Breast epithelium (tissue), 4 donors: Measurements from ENCODE around the gene ARMC9. TPM values are rescaled to one million over a fixed set of nuclear protein-coding genes. Genes with fewer than 3 reads are reported as not detected.
A peak's percentile ranks its signal among the peaks of the same experiment; 100 is the strongest.

Source experiments
- DNase-seq, 2 donors: peaks; one replicate each; pipeline ENCODE4 v3.0.0-alpha.2; 2019; ENCODE audit warnings: low spot score in 2 of 2
- H3K27ac ChIP-seq, 2 donors: fragments of 200-600 bp; sonication (generic) in 1 of 2; one replicate each; pipeline ENCODE4 v1.5.1; 2016 to 2019; ENCODE audit warnings: mild to moderate bottlenecking in 1 of 2
- H3K27me3 ChIP-seq, 2 donors: fragments of 200-600 bp; sonication (generic) in 1 of 2; one replicate each; pipeline versions ENCODE4 v1.5.1 to v1.6.0; 2017 to 2019; ENCODE audit warnings: control low read depth in 1 of 2, mild to moderate bottlenecking in 1 of 2
- H3K36me3 ChIP-seq: fragments of 200-600 bp; one replicate; pipeline ENCODE4 v1.5.1; 2019
- H3K4me1 ChIP-seq, 2 donors: fragments of 200-600 bp; sonication (generic); one replicate each; pipeline ENCODE4 v1.5.1; 2016 to 2019; ENCODE audit warnings: control low read depth in 1 of 2
- H3K4me3 ChIP-seq, 3 donors: fragments of 200-600 bp; sonication (generic); 1 replicate in 2 of 3; 2 replicates in 1 of 3; pipeline ENCODE4 v1.5.1; 2016 to 2019; ENCODE audit warnings: mild to moderate bottlenecking in 3 of 3, moderate library complexity in 2 of 3
- H3K9me3 ChIP-seq, 2 donors: fragments of 200-600 bp; sonication (generic) in 1 of 2; one replicate each; pipeline ENCODE4 v1.5.1; 2016 to 2019; ENCODE audit warnings: control low read depth in 1 of 2
- CTCF ChIP-seq, 3 donors: fragments of 450-650 bp; IDR thresholded peaks; one replicate each; pipeline ENCODE4 v1.5.1; 2016 to 2017; ENCODE audit warnings: antibody characterized with exemption in 3 of 3, mild to moderate bottlenecking in 3 of 3, moderate library complexity in 3 of 3
- POLR2A ChIP-seq: fragments of 450-650 bp; IDR thresholded peaks from one replicate; pipeline ENCODE4 v1.6.1; 2016; ENCODE audit warnings: antibody characterized with exemption, mild to moderate bottlenecking, moderate library complexity
- POLR2AphosphoS5 ChIP-seq, 3 donors: sonication (generic); formaldehyde crosslinking; IDR thresholded peaks; one replicate each; pipeline ENCODE4 v1.6.1; 2017; ENCODE audit warnings: antibody characterized with exemption in 3 of 3
- intact Hi-C: fragments of 100-400 bp; cut with DNase I; formaldehyde crosslinking; loops from one replicate; pipeline ENCODE4 v1.15.1; 2023; ENCODE audit warnings: low total_unique reads
- total RNA-seq, 3 donors: library from RNA; depleted of rRNA; stranded (reverse); fragments of >200 nt; gene quantifications; one replicate each; pipeline ENCODE4 v1.1.0, GENCODE V29; 2016

The ARMC9 gene
- total RNA-seq, 3 donors from 2014 or later = 4.0 to 20.8 (median 18.0) TPM

- peak in 1 of 2 donors; percentile 30 for DNase-seq
- Histone ChIP-seq H3K4me1 (no peaks in the 10 kb centered on the region), H3K27me3 (no peaks in the 10 kb centered on the region), H3K4me3 (no peak overlapping the region), H3K36me3 (no peaks in the 10 kb centered on the region), H3K27ac (no peak overlapping the region), H3K9me3 (no peaks in the 10 kb centered on the region)
- intact Hi-C loops = no loop called here
- TF ChIP-seq POLR2A (no peak), CTCF (IDR thresholded peaks at IDR 0.05) (no peak), POLR2AphosphoS5 (IDR thresholded peaks at IDR 0.05) (no peak)
These were observed 161.0 kb downstream of the ARMC9 start for GRCh38 chr2:231359441-231359840.

- no peak overlapping the region for H3K4me3 ChIP-seq
- H3K9me3 ChIP-seq = no peaks in the 10 kb centered on the region
- no peaks in the 10 kb centered on the region for H3K36me3 ChIP-seq
- peak in 1 of 2 donors; percentile 14 for DNase-seq
- intact Hi-C loops = loop anchor here (5.0 kb wide), 1 partner anchor 1522 kb away; no protein-coding TSS in a partner anchor
- no peaks in the 10 kb centered on the region for H3K27me3 ChIP-seq
- TF ChIP-seq POLR2A = no peak
- TF ChIP-seq POLR2AphosphoS5 (IDR thresholded peaks at IDR 0.05) = no peak
- TF ChIP-seq CTCF (IDR thresholded peaks at IDR 0.05) = no peak
- H3K4me1 ChIP-seq = no peaks in the 10 kb centered on the region
- H3K27ac ChIP-seq = no peak overlapping the region
These were observed 161.5 kb downstream of the ARMC9 start for GRCh38 chr2:231359948-231360347.

GRCh38 chr2:231360401-231360800 is 162.0 kb downstream of the ARMC9 start:
- Histone ChIP-seq H3K27ac (no peak overlapping the region), H3K27me3 (no peaks in the 10 kb centered on the region), H3K4me1 (no peaks in the 10 kb centered on the region), H3K36me3 (no peaks in the 10 kb centered on the region), H3K9me3 (no peaks in the 10 kb centered on the region), H3K4me3 (no peak overlapping the region)
- peak in 1 of 2 donors; percentile 48 for DNase-seq
- intact Hi-C loops = loop anchor here (5.0 kb wide), 1 partner anchor 1522 kb away; no protein-coding TSS in a partner anchor
- TF ChIP-seq CTCF (IDR thresholded peaks at IDR 0.05) (no peak), POLR2A (no peak), POLR2AphosphoS5 (IDR thresholded peaks at IDR 0.05) (no peak)

GRCh38 chr2:231360881-231361371 is 162.5 kb downstream of the ARMC9 start:
- H3K9me3 ChIP-seq = no peaks in the 10 kb centered on the region
- TF ChIP-seq CTCF (IDR thresholded peaks at IDR 0.05) (no peak), POLR2AphosphoS5 (IDR thresholded peaks at IDR 0.05) (no peak), POLR2A (no peak)
- H3K36me3 ChIP-seq = no peaks in the 10 kb centered on the region
- no peaks in the 10 kb centered on the region for H3K27me3 ChIP-seq
- no peak overlapping the region for H3K4me3 ChIP-seq
- H3K27ac ChIP-seq = no peak overlapping the region
- DNase-seq = peak in 1 of 2 donors; percentile 41
- no peaks in the 10 kb centered on the region for H3K4me1 ChIP-seq
- intact Hi-C loops = loop anchor here (5.0 kb wide), 1 partner anchor 1521 kb away; no protein-coding TSS in a partner anchor

GRCh38 chr2:231361701-231362554 is 163.5 kb downstream of the ARMC9 start:
- no peaks in the 10 kb centered on the region for H3K27me3 ChIP-seq
- peak overlapping the region in 1 of 2 donors; percentile 19 for H3K27ac ChIP-seq
- H3K36me3 ChIP-seq = no peaks in the 10 kb centered on the region
- H3K4me3 ChIP-seq = no peak overlapping the region
- TF ChIP-seq POLR2AphosphoS5 (IDR thresholded peaks at IDR 0.05) = no peak
- no peak for TF ChIP-seq CTCF (IDR thresholded peaks at IDR 0.05)
- TF ChIP-seq POLR2A = no peak
- no peaks in the 10 kb centered on the region for H3K9me3 ChIP-seq
- intact Hi-C loops = loop anchor here (5.0 kb wide), 1 partner anchor 1520 kb away; no protein-coding TSS in a partner anchor
- peak in 1 of 2 donors; percentile 35 for DNase-seq
- H3K4me1 ChIP-seq = no peaks in the 10 kb centered on the region
